Epithelial cell of prostate (primary cell): ENCODE measurements around the gene MAML1.
"Not testable (repeated sequence)": the region's sequence is repeated elsewhere in the genome, so short reads cannot be mapped to it uniquely, and the experiment has no call there.

ENCODE experiments used
- DNase-seq: peaks from one replicate; pipeline ENCODE4 v3.0.0-alpha.2; 2011; ENCODE audit warnings: low read depth, low spot score
- H3K27ac ChIP-seq: fragments of 450-650 bp; 2 replicates; pipeline ENCODE4 v1.5.1; 2017; ENCODE audit warnings: mild to moderate bottlenecking

The MAML1 gene

GRCh38 chr5:179731791-179732411 lies 721 bp upstream of the MAML1 start:
- peak; percentile 54 for DNase-seq
- H3K27ac ChIP-seq: peak overlapping the region; percentile 89

GRCh38 chr5:179732918-179733771 lies 523 bp downstream of the MAML1 start:
- no peak for DNase-seq
- H3K27ac ChIP-seq: peak overlapping the region; percentile 89

- H3K27ac ChIP-seq: peak overlapping the region; percentile 89
These were observed 1.1 kb downstream of the MAML1 start for GRCh38 chr5:179733772-179734126.

GRCh38 chr5:179734536-179735164 lies 2.0 kb downstream of the MAML1 start:
- H3K27ac ChIP-seq: peak overlapping the region; percentile 89
- no peak for DNase-seq

More at GRCh38 chr5:179733772-179734126, 1.1 kb downstream of the MAML1 start:
- no peak for DNase-seq

GRCh38 chr5:179738742-179739141 lies 6.1 kb downstream of the MAML1 start:
- H3K27ac ChIP-seq: no peak overlapping the region
- DNase-seq: no peak

GRCh38 chr5:179744106-179744505 lies 11.5 kb downstream of the MAML1 start:
- not testable (repeated sequence) for H3K27ac ChIP-seq, DNase-seq

GRCh38 chr5:179746872-179747271 lies 14.2 kb downstream of the MAML1 start:
- no peak overlapping the region for H3K27ac ChIP-seq

GRCh38 chr5:179747811-179748210 lies 15.2 kb downstream of the MAML1 start:
- H3K27ac ChIP-seq: no peak overlapping the region
- no peak for DNase-seq

More at GRCh38 chr5:179746872-179747271, 14.2 kb downstream of the MAML1 start:
- no peak for DNase-seq

- no peak for DNase-seq
- no peak overlapping the region for H3K27ac ChIP-seq
These were observed 17.4 kb downstream of the MAML1 start for GRCh38 chr5:179749857-179750508.

- no peak for DNase-seq
These were observed 21.3 kb downstream of the MAML1 start for GRCh38 chr5:179753971-179754370.

GRCh38 chr5:179755022-179755421 lies 22.4 kb downstream of the MAML1 start:
- DNase-seq: no peak
- no peak overlapping the region for H3K27ac ChIP-seq

More at GRCh38 chr5:179753971-179754370, 21.3 kb downstream of the MAML1 start:
- H3K27ac ChIP-seq: no peak overlapping the region

GRCh38 chr5:179758955-179759354 lies 26.3 kb downstream of the MAML1 start:
- H3K27ac ChIP-seq: no peak overlapping the region
- no peak for DNase-seq

- no peak overlapping the region for H3K27ac ChIP-seq
- DNase-seq: no peak
These were observed 27.2 kb downstream of the MAML1 start for GRCh38 chr5:179759581-179760551.

GRCh38 chr5:179762079-179762780 lies 29.6 kb downstream of the MAML1 start:
- H3K27ac ChIP-seq: peak overlapping the region; percentile 54
- no peak for DNase-seq

GRCh38 chr5:179762781-179763176 lies 30.2 kb downstream of the MAML1 start:
- peak overlapping the region; percentile 54 for H3K27ac ChIP-seq

GRCh38 chr5:179763215-179763945 lies 30.8 kb downstream of the MAML1 start:
- peak; percentile 14 for DNase-seq
- peak overlapping the region; percentile 54 for H3K27ac ChIP-seq

More at GRCh38 chr5:179762781-179763176, 30.2 kb downstream of the MAML1 start:
- DNase-seq: no peak

GRCh38 chr5:179764056-179764455 lies 31.4 kb downstream of the MAML1 start:
- peak overlapping the region; percentile 74 for H3K27ac ChIP-seq
- DNase-seq: no peak

GRCh38 chr5:179765400-179765799 lies 32.8 kb downstream of the MAML1 start:
- peak overlapping the region; percentile 74 for H3K27ac ChIP-seq
- peak; percentile 36 for DNase-seq
